ENCODE measurements around the gene PPP2R2B. TPM values are rescaled to one million over a fixed set of nuclear protein-coding genes. Genes with fewer than 3 reads are reported as not detected.

PPP2R2B gene
- total RNA-seq, 1 experiment from 2014 or later = not detected

DNA sequence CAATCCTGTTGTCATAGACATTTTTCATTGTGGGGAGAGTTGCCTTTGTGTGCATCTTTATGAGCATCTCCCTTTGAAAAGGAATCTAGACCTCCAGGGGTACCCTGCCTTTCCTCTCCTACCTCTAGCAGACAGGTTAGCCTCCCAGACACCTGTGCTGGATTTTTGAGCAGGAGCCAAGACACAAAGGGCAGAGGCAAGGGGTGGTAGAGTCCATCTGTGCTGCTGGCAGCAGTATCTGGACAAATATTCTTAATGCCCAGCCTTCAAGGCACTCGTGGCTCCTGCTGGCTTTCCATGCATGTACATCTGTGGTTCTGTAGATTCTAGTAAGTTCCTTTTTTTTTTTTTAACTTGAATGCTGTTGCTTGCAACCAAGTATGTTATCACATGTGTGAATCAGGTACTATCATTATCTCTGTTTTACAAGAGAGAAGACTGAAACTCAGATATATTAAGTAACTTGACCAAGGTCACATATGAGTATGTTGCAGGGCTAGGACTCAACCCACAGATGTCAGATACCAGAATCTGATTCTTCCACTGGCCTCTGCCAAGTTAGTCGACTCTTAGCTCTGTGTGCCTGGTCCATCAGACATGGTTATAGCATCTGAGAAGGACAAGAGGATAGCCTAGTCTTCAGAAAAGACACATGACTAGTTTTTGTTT lies 329.6 kb downstream of the PPP2R2B start:
- ChIA-PET CTCF (no interaction called here), POLR2A (ENCODE audit: unreplicated experiment) (no interaction called here)
- Histone ChIP-seq H3K4me1 (ENCODE audit: insufficient read depth, low read length) (no peaks in the 10 kb centered on the region), H3K36me3 (ENCODE audit: low read depth, low read length) (no peaks in the 10 kb centered on the region), H4K20me1 (ENCODE audit: low read length) (no peaks in the 10 kb centered on the region), H3K4me3 (ENCODE audit: low read length) (no peak overlapping the region), H3K9me3 (ENCODE audit: low read length) (no peaks in the 10 kb centered on the region), H2AFZ (ENCODE audit: low read length) (no peak overlapping the region), H3K9me2 (replicated peaks; ENCODE audit: low read length) (no peaks in the 10 kb centered on the region), H3F3A (ENCODE audit: low read length, unreplicated experiment) (no peaks in the 10 kb centered on the region), H3K4me2 (ENCODE audit: low read length) (no peak overlapping the region), H3K27ac (ENCODE audit: low read length) (no peak overlapping the region), H3K9ac (ENCODE audit: low read length) (no peak overlapping the region), H3K27me3 (ENCODE audit: low read length) (peaks cover 55% of the 10 kb centered on the region), H3K79me2 (ENCODE audit: low read length) (no peaks in the 10 kb centered on the region)
- no peak for ATAC-seq
- BruUV-seq (replicated peaks) = no TSS peak
- TF ChIP-seq, protein P1, sequence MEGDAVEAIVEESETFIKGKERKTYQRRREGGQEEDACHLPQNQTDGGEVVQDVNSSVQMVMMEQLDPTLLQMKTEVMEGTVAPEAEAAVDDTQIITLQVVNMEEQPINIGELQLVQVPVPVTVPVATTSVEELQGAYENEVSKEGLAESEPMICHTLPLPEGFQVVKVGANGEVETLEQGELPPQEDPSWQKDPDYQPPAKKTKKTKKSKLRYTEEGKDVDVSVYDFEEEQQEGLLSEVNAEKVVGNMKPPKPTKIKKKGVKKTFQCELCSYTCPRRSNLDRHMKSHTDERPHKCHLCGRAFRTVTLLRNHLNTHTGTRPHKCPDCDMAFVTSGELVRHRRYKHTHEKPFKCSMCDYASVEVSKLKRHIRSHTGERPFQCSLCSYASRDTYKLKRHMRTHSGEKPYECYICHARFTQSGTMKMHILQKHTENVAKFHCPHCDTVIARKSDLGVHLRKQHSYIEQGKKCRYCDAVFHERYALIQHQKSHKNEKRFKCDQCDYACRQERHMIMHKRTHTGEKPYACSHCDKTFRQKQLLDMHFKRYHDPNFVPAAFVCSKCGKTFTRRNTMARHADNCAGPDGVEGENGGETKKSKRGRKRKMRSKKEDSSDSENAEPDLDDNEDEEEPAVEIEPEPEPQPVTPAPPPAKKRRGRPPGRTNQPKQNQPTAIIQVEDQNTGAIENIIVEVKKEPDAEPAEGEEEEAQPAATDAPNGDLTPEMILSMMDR (conservative IDR thresholded peaks at IDR 0.05; ENCODE audit: low read depth, low read length) = no peak
- TF ChIP-seq EZH2 (IDR thresholded peaks at IDR 0.05; ENCODE audit: low read length, unreplicated experiment) (no peak), EZH2phosphoT487 (IDR thresholded peaks at IDR 0.05; ENCODE audit: borderline replicate concordance, low read length) (no peak)
- no peak for DNase-seq
- intact Hi-C loops (cut with micrococcal nuclease) = no loop called here

DNA sequence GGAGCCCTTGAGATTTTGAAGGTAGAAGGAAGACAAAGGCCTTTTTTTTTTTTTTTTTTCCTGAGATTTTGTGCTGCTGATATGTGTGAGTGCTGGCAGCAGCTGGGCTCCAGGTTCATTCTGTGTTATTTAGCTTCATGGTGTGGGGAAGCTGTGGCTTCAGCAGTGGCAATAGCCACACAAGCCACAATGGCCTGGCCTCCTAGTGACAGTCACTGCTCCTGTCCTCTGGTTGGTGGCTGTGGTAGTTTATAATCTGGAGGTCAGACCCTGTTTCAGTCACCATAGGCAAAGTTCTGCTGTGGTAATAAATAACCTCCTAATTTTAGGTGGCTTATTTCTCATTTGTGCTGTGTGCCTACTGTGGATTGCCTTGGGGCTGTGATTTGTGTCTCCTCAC lies 334.3 kb downstream of the PPP2R2B start:
- Histone ChIP-seq H3K79me2 (ENCODE audit: low read length) (no peaks in the 10 kb centered on the region), H3K4me1 (ENCODE audit: insufficient read depth, low read length) (peaks cover 8% of the 10 kb centered on the region), H3K9ac (ENCODE audit: low read length) (no peak overlapping the region), H3K4me3 (ENCODE audit: low read length) (no peak overlapping the region), H2AFZ (ENCODE audit: low read length) (no peak overlapping the region), H3K9me3 (ENCODE audit: low read length) (no peaks in the 10 kb centered on the region), H3K27ac (ENCODE audit: low read length) (no peak overlapping the region), H3K9me2 (replicated peaks; ENCODE audit: low read length) (no peaks in the 10 kb centered on the region), H3K4me2 (ENCODE audit: low read length) (no peak overlapping the region), H4K20me1 (ENCODE audit: low read length) (no peaks in the 10 kb centered on the region), H3K27me3 (ENCODE audit: low read length) (peaks cover 20% of the 10 kb centered on the region; the same call in 1 of the 2 replicates), H3F3A (ENCODE audit: low read length, unreplicated experiment) (no peaks in the 10 kb centered on the region), H3K36me3 (ENCODE audit: low read depth, low read length) (no peaks in the 10 kb centered on the region)
- no peak for ATAC-seq
- CTCF ChIA-PET = interaction anchor here (0.6 to 2.8 kb wide), 2 partner anchors 11 to 420 kb away, joined by 3 to 12 read pairs; no protein-coding TSS in a partner anchor
- no peak for DNase-seq
- TF ChIP-seq, protein P1 (conservative IDR thresholded peaks at IDR 0.05; ENCODE audit: low read depth, low read length) = no peak
- TF ChIP-seq EZH2phosphoT487 (IDR thresholded peaks at IDR 0.05; ENCODE audit: borderline replicate concordance, low read length) = no peak
- no peak for TF ChIP-seq EZH2 (IDR thresholded peaks at IDR 0.05; ENCODE audit: low read length, unreplicated experiment)
- BruUV-seq (replicated peaks) = no TSS peak
- POLR2A ChIA-PET (ENCODE audit: unreplicated experiment) = no interaction called here
- intact Hi-C loops (cut with micrococcal nuclease) = loop anchor here (5.0 kb wide), 1 partner anchor 228 kb away; no protein-coding TSS in a partner anchor

All from PC-3 (cell line).